ENCODE measurements around the gene TTC14.

GRCh38 chr3:180590396-180590795 is 11.6 kb upstream of the TTC14 start:
- TF ChIP-seq REST (IDR thresholded peaks at IDR 0.05; ENCODE audit: insufficient read depth in 1 of 2, low read depth in 2 of 2, low read length in 2 of 2) (no peak), POLR2AphosphoS5 (IDR thresholded peaks at IDR 0.05; ENCODE audit: low read depth, low read length) (no peak), SIN3A (IDR thresholded peaks at IDR 0.05; ENCODE audit: borderline replicate concordance, insufficient read depth, low read length) (no peak), TAF1 (IDR thresholded peaks at IDR 0.05; ENCODE audit: borderline replicate concordance, insufficient read depth, low read length) (no peak), FOXP2 (optimal IDR thresholded peaks at IDR 0.05; ENCODE audit: borderline replicate concordance, extremely low read depth, extremely low read length, insufficient read depth) (no peak)

Measured in PFSK-1 (cell line).